ENCODE results near the gene UBE2J2.

DNA sequence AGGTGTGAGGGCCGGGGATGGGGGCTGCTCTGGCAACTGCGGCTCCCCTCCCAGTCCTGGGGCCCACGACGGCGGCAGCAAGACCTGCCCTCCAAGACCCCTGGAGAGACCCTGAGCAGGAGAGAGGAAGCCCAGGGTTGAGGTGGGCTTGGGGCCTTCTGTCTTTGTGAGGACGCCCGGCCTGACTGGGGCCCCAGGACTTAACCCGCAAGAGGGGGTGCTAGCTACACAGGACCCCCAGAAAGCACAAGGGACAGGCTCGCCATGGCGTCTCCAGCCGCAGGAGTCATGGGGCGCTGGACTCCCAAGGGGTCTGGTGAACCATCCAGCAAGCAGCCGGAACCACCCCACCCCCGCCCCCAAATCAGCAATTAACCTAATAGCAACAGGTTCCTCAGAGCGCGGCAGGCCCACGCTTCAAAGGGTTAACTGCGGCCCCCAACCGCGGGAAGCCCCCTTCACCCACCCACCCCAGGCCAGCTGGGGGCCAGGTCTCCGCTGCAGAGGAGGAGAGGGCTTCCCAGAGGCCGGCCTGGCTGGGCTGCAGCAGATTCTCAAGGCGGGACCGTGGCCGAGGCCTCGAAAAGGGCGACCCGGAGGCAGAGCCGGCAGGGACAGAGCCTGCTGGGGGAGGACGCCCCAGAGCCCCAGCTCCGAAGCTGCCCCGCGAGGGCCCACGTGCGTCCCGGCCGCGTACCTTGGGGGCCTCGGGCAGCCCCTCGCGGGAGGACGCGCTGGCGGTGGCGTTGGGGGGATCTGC is 27.7 kb downstream of the UBE2J2 start:
- TF ChIP-seq, protein P1, sequence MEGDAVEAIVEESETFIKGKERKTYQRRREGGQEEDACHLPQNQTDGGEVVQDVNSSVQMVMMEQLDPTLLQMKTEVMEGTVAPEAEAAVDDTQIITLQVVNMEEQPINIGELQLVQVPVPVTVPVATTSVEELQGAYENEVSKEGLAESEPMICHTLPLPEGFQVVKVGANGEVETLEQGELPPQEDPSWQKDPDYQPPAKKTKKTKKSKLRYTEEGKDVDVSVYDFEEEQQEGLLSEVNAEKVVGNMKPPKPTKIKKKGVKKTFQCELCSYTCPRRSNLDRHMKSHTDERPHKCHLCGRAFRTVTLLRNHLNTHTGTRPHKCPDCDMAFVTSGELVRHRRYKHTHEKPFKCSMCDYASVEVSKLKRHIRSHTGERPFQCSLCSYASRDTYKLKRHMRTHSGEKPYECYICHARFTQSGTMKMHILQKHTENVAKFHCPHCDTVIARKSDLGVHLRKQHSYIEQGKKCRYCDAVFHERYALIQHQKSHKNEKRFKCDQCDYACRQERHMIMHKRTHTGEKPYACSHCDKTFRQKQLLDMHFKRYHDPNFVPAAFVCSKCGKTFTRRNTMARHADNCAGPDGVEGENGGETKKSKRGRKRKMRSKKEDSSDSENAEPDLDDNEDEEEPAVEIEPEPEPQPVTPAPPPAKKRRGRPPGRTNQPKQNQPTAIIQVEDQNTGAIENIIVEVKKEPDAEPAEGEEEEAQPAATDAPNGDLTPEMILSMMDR (IDR thresholded peaks at IDR 0.05; ENCODE audit: borderline replicate concordance, extremely low read depth, low read length, poor library complexity, severe bottlenecking): no peak
- no peak for TF ChIP-seq EZH2 (IDR thresholded peaks at IDR 0.05; ENCODE audit: borderline replicate concordance, low read depth, low read length, severe bottlenecking)

Data from DND-41 (cell line).